ENCODE data around the gene CYP4B1.
"Not testable (repeated sequence)": the region's sequence is repeated elsewhere in the genome, so short reads cannot be mapped to it uniquely, and the experiment has no call there.

Gene CYP4B1

DNA sequence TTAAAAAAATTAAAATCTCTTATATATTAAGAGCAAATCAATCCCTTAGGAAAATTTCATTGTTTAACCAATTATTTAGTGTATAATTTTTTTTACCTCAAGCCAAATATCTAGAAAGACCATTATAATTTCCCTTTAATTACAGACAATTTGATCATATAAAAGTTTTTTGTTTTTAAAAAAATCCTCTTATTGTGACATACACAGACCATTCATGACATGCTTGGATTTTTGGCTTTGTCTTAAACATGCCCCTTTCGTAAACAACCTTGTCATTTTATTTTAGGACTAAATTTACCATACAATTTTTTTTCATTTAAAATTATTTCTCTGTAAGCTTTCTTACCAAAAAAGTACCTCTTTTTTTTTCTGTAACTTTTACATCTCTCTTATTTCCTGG, 14.2 kb upstream of the CYP4B1 start:
- no peak for TF ChIP-seq EZH2phosphoT487 (conservative IDR thresholded peaks at IDR 0.05; ENCODE audit: low read length)
- TF ChIP-seq, protein P1, sequence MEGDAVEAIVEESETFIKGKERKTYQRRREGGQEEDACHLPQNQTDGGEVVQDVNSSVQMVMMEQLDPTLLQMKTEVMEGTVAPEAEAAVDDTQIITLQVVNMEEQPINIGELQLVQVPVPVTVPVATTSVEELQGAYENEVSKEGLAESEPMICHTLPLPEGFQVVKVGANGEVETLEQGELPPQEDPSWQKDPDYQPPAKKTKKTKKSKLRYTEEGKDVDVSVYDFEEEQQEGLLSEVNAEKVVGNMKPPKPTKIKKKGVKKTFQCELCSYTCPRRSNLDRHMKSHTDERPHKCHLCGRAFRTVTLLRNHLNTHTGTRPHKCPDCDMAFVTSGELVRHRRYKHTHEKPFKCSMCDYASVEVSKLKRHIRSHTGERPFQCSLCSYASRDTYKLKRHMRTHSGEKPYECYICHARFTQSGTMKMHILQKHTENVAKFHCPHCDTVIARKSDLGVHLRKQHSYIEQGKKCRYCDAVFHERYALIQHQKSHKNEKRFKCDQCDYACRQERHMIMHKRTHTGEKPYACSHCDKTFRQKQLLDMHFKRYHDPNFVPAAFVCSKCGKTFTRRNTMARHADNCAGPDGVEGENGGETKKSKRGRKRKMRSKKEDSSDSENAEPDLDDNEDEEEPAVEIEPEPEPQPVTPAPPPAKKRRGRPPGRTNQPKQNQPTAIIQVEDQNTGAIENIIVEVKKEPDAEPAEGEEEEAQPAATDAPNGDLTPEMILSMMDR (IDR thresholded peaks at IDR 0.05; ENCODE audit: insufficient read depth, low read length, poor library complexity, severe bottlenecking): no peak
- no peak overlapping the region for H3K27ac ChIP-seq (ENCODE audit: low read depth, low read length)
- no peaks in the 10 kb centered on the region for H3K79me2 ChIP-seq (ENCODE audit: insufficient read depth, low read length)
- H3K4me3 ChIP-seq (ENCODE audit: insufficient read depth, low read length, poor library complexity, severe bottlenecking): no peak overlapping the region
- H3K4me2 ChIP-seq (ENCODE audit: low read depth, low read length, poor library complexity, severe bottlenecking): no peak overlapping the region
- no peaks in the 10 kb centered on the region for H4K20me1 ChIP-seq (ENCODE audit: low read depth, low read length)
- H3K9me3 ChIP-seq (ENCODE audit: insufficient read depth, low read length): peaks cover 20% of the 10 kb centered on the region; the same call in 1 of the 2 replicates
- H3F3A ChIP-seq (ENCODE audit: insufficient read depth): no peaks in the 10 kb centered on the region
- peaks cover 2% of the 10 kb centered on the region; the same call in 1 of the 2 replicates for H3K36me3 ChIP-seq (ENCODE audit: low read length)
- H3K9me2 ChIP-seq (replicated peaks; ENCODE audit: insufficient read depth, low read length): no peaks in the 10 kb centered on the region
- H2AFZ ChIP-seq (ENCODE audit: low read depth, low read length, severe bottlenecking): no peak overlapping the region
- no peak overlapping the region for H3K9ac ChIP-seq (ENCODE audit: low read length)
- no peaks in the 10 kb centered on the region for H3K27me3 ChIP-seq (ENCODE audit: low read length)

DNA sequence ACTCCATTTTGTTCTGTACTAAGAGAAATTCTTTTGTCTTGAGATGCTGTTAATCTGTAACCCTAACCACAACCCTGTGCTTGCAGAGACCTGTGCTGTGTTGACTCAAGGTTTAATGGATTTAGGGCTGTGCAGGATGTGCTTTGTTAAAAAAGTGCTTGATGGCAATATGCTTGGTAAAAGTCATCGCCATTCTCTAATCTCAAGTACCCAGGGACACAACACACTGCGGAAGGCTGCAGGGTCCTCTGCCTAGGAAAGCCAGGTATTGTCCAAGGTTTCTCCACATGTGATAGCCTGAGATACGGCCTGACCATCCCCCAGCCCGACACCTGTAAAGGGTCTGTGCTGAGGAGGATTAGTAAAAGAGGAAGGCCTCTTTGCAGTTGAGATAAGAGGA, 10.2 kb upstream of the CYP4B1 start:
- H3K9me3 ChIP-seq (ENCODE audit: insufficient read depth, low read length): 0 out of 2 replicates have a peak, but pooled peaks cover 13% of the 10 kb centered on the region
- not testable (repeated sequence) for H3K27ac ChIP-seq (ENCODE audit: low read depth, low read length); H2AFZ ChIP-seq (ENCODE audit: low read depth, low read length, severe bottlenecking)

DNA sequence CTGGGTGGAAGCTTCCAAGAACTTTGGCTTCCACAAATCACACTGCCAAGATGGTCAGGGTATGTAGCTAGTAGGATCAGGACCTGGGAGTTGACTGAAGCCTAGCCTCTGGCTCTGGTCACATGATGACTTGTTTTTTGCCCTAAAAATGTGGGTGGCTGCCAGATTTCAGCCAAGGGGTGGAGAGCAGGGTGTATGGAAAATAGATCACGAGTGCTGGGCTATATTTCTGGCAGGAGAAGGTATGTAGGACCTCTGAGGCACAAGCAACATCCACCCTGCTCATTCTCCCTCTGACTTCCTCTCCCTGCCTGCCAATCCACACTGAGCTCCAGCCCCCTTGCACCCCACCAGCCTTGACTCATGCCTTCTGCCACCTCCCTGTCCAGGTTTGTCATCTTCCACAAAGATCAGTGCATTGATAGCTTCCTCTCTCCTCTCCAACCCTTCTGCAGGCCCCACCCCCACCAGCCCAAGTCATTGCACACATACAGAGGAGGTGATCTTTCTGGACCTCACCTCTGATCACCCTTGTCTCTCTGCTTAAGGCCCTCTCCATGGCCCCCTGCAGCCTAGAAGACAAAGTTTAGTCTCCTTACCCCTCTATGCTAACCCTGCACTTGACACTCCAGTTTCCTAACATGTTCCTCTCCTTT, 8.3 kb upstream of the CYP4B1 start:
- Histone ChIP-seq H3K4me3 (ENCODE audit: insufficient read depth, low read length, poor library complexity, severe bottlenecking) (no peak overlapping the region), H3K27ac (ENCODE audit: low read depth, low read length) (no peak overlapping the region), H3K36me3 (ENCODE audit: low read length) (no peaks in the 10 kb centered on the region), H2AFZ (ENCODE audit: low read depth, low read length, severe bottlenecking) (no peak overlapping the region), H3K4me2 (ENCODE audit: low read depth, low read length, poor library complexity, severe bottlenecking) (no peak overlapping the region), H3K79me2 (ENCODE audit: insufficient read depth, low read length) (no peaks in the 10 kb centered on the region), H4K20me1 (ENCODE audit: low read depth, low read length) (no peaks in the 10 kb centered on the region), H3K27me3 (ENCODE audit: low read length) (no peaks in the 10 kb centered on the region), H3K9ac (ENCODE audit: low read length) (no peak overlapping the region), H3K9me3 (ENCODE audit: insufficient read depth, low read length) (0 out of 2 replicates have a peak, but pooled peaks cover 3% of the 10 kb centered on the region), H3K9me2 (replicated peaks; ENCODE audit: insufficient read depth, low read length) (no peaks in the 10 kb centered on the region), H3F3A (ENCODE audit: insufficient read depth) (no peaks in the 10 kb centered on the region)
- TF ChIP-seq, protein P1 (IDR thresholded peaks at IDR 0.05; ENCODE audit: insufficient read depth, low read length, poor library complexity, severe bottlenecking): no peak
- no peak for TF ChIP-seq EZH2phosphoT487 (conservative IDR thresholded peaks at IDR 0.05; ENCODE audit: low read length)

More for the DNA sequence above, 10.2 kb upstream of the CYP4B1 start:
- H3F3A ChIP-seq (ENCODE audit: insufficient read depth); H3K9ac ChIP-seq (ENCODE audit: low read length); H3K27me3 ChIP-seq (ENCODE audit: low read length); H3K36me3 ChIP-seq (ENCODE audit: low read length); H3K9me2 ChIP-seq (replicated peaks; ENCODE audit: insufficient read depth, low read length); H4K20me1 ChIP-seq (ENCODE audit: low read depth, low read length); H3K79me2 ChIP-seq (ENCODE audit: insufficient read depth, low read length); H3K4me2 ChIP-seq (ENCODE audit: low read depth, low read length, poor library complexity, severe bottlenecking); H3K4me3 ChIP-seq (ENCODE audit: insufficient read depth, low read length, poor library complexity, severe bottlenecking): not testable (repeated sequence)

DNA sequence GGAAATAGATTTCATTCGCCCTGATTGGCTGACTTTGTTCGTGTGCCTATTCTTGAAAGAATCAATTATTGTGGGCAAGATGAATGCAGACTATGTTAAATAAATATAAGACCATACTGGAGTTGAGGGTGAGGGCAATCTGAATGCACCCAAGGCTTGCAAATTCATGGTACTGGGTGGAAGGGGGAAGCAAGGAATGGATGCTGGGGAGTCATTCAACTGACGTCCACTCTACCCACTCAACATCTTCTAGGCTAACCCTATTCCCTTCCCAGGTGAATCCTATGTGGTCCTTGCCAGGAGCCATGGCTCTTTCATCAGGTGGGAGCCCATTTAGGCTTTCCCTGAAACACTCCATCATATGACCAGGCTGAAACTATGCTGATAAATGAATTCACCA, 5.7 kb upstream of the CYP4B1 start:
- no peaks in the 10 kb centered on the region for H3K27me3 ChIP-seq (ENCODE audit: low read length)
- H4K20me1 ChIP-seq (ENCODE audit: low read depth, low read length): no peaks in the 10 kb centered on the region
- no peak overlapping the region for H2AFZ ChIP-seq (ENCODE audit: low read depth, low read length, severe bottlenecking)
- H3K79me2 ChIP-seq (ENCODE audit: insufficient read depth, low read length): no peaks in the 10 kb centered on the region
- H3K4me2 ChIP-seq (ENCODE audit: low read depth, low read length, poor library complexity, severe bottlenecking): no peak overlapping the region
- TF ChIP-seq EZH2phosphoT487 (conservative IDR thresholded peaks at IDR 0.05; ENCODE audit: low read length): no peak
- H3K9me2 ChIP-seq (replicated peaks; ENCODE audit: insufficient read depth, low read length): no peaks in the 10 kb centered on the region
- no peak overlapping the region for H3K27ac ChIP-seq (ENCODE audit: low read depth, low read length)
- H3K9me3 ChIP-seq (ENCODE audit: insufficient read depth, low read length): no peaks in the 10 kb centered on the region
- no peak overlapping the region for H3K4me3 ChIP-seq (ENCODE audit: insufficient read depth, low read length, poor library complexity, severe bottlenecking)
- H3K36me3 ChIP-seq (ENCODE audit: low read length): no peaks in the 10 kb centered on the region
- no peak overlapping the region for H3K9ac ChIP-seq (ENCODE audit: low read length)
- no peaks in the 10 kb centered on the region for H3F3A ChIP-seq (ENCODE audit: insufficient read depth)

Measured in SU-DHL-6 (cell line).